Stomach (tissue), 9 donors: ENCODE measurements around the gene ELMO1. TPM values are rescaled to one million over a fixed set of nuclear protein-coding genes. Genes with fewer than 3 reads are reported as not detected.
A peak's percentile ranks its signal among the peaks of the same experiment; 100 is the strongest.

Experiments used
- DNase-seq, 2 donors: peaks; one replicate each; pipeline versions ENCODE4 v3.0.0 to v3.0.0-alpha.2; 2013 to 2019
- H3K27ac ChIP-seq, 5 donors: fragments of 200-600 bp in 4 of 5; sonication (generic) in 4 of 5; one replicate each; pipeline ENCODE4 v1.5.1; 2013 to 2019; ENCODE audit warnings: mild to moderate bottlenecking in 1 of 5, moderate library complexity in 1 of 5
- H3K27me3 ChIP-seq, 3 donors: fragments of 200-600 bp; sonication (generic); one replicate each; pipeline ENCODE4 v1.5.1; 2017 to 2019; ENCODE audit warnings: mixed run types in 1 of 3
- H3K36me3 ChIP-seq, 4 donors: fragments of 200-600 bp; sonication (generic); 1 replicate in 3 of 4; 2 replicates in 1 of 4; pipeline ENCODE4 v1.5.1; 2016 to 2019
- H3K4me1 ChIP-seq, 4 donors: fragments of 200-600 bp; sonication (generic); one replicate each; pipeline ENCODE4 v1.5.1; 2016 to 2019
- H3K4me3 ChIP-seq, 4 donors: fragments of 200-600 bp; sonication (generic) in 3 of 4; one replicate each; pipeline ENCODE4 v1.5.1; 2016 to 2019; ENCODE audit warnings: mild to moderate bottlenecking in 1 of 4
- H3K9me3 ChIP-seq, 4 donors: fragments of 200-600 bp; sonication (generic); one replicate each; pipeline ENCODE4 v1.5.1; 2016 to 2019
- CTCF ChIP-seq, 7 experiments: fragments of 450-650 bp in 4 of 7; fragments of 200-600 bp in 3 of 7; sonication (generic) in 3 of 7; IDR thresholded peaks; one replicate each; pipeline ENCODE4 v1.5.1; 2016 to 2019; ENCODE audit warnings: antibody characterized with exemption in 7 of 7, control low read depth in 2 of 7, mild to moderate bottlenecking in 1 of 7
- EP300 ChIP-seq: sonication (generic); formaldehyde crosslinking; IDR thresholded peaks from one replicate; pipeline ENCODE4 v1.6.1; 2017; ENCODE audit warnings: antibody characterized with exemption
- POLR2A ChIP-seq, 4 donors: fragments of 450-650 bp; IDR thresholded peaks; one replicate each; pipeline ENCODE4 v1.6.1; 2016; ENCODE audit warnings: antibody characterized with exemption in 4 of 4, control low read depth in 2 of 4, mild to moderate bottlenecking in 1 of 4, moderate library complexity in 1 of 4
- POLR2AphosphoS5 ChIP-seq, 3 donors: sonication (generic); formaldehyde crosslinking; IDR thresholded peaks; one replicate each; pipeline ENCODE4 v1.6.1; 2016; ENCODE audit warnings: antibody characterized with exemption in 3 of 3
- WGBS, 5 donors: extraction: QIAGEN DNeasy Blood & Tissue Kit in 3 of 5; methylation state at CpG; one replicate each; pipeline versions ENCODE4 v1.1.5 to v1.1.7; 2013 to 2018; 5-methylcytosine and 5-hydroxymethylcytosine counted together
- intact Hi-C: fragments of 100-400 bp; cut with DNase I; formaldehyde crosslinking; loops from one replicate; pipeline ENCODE4 v1.15.1; 2023; ENCODE audit warnings: low total_unique reads
- polyA plus RNA-seq, 3 donors: library from polyadenylated mRNA; stranded (reverse); fragments of 200-250 nt; gene quantifications; one replicate each; pipeline ENCODE4 v1.2.3, GENCODE V29; 2013
- total RNA-seq, 5 donors: library from RNA; depleted of rRNA; stranded (reverse); fragments of >200 nt; gene quantifications; one replicate each; pipeline versions ENCODE4 v1.1.0 to v1.2.3, GENCODE V29; 2014 to 2016
- donor health status: healthy with polysubstance abuse.
- donor health status: Bipolar disorder and iron deficiency.
- donor health status: healthy.

Gene ELMO1
- total and polyA plus RNA-seq, 8 donors: 4.1 to 117 (median 44.8) TPM

- no peak for DNase-seq
- intact Hi-C loops: no loop called here
- Histone ChIP-seq H3K4me1 (peaks cover 0 to 4% (median 0%) of the 10 kb centered on the region in 4 donors), H3K36me3 (no peaks in the 10 kb centered on the region), H3K9me3 (no peaks in the 10 kb centered on the region), H3K4me3 (no peak overlapping the region), H3K27ac (no peak overlapping the region), H3K27me3 (no peaks in the 10 kb centered on the region)
- TF ChIP-seq POLR2A (IDR thresholded peaks at IDR 0.05) (no peak), EP300 (no peak), CTCF (IDR thresholded peaks at IDR 0.05) (no peak), POLR2AphosphoS5 (IDR thresholded peaks at IDR 0.05) (no peak)
- 96 to 98% (median 97%) methylated on average over 6 of the region's 6 CpGs for WGBS, 5 donors
These were observed 217.1 kb downstream of the ELMO1 start for GRCh38 chr7:37231613-37232012.

DNA sequence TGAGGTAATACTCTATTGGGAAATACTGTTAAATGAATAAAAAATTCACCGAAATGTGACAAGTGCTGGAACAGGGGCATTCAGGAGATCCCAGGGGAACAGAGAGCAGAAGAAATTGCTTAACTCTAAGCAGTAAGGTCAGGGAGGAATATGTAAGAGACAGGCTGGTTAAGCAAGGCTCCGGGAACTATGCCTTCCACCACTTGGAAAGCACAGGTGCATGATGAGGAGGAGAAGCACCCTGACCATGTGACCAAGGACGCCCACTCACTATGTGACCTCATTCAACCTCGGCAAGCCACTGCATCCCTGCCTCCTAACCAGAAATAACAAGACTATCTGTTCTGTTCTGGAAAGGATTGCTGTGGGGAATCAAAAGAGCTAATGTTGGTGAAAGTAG, 218.4 kb downstream of the ELMO1 start:
- WGBS, 5 donors: 51 to 67% (median 62%) methylated on average over 4 of the region's 4 CpGs
- no peaks in the 10 kb centered on the region for H3K36me3 ChIP-seq

DNA sequence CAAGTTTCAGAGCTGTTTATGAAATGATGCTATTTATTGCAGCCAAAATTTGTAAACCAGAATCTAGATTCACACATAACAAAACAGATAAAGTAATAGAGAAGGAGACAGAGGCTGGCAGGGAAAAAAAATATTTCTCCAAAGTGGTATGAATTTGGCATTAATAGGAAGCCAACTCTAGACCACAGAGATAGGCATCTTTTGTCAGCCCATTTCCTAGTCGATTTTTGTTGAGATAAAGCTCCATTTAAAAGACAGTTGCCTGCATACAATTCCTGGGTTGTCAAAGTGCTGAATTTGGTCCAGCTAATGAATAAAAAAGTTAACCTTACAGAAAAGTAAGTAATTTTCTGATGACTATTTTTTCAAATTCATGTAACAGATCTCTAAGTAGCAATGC, 219.3 kb downstream of the ELMO1 start:
- H3K4me1 ChIP-seq: peaks cover 0 to 4% (median 0%) of the 10 kb centered on the region in 4 donors
- H3K27ac ChIP-seq: no peak overlapping the region
- H3K36me3 ChIP-seq: no peaks in the 10 kb centered on the region
- TF ChIP-seq POLR2AphosphoS5 (IDR thresholded peaks at IDR 0.05) (no peak), EP300 (no peak), CTCF (IDR thresholded peaks at IDR 0.05) (no peak)
- DNase-seq: no peak
- no peaks in the 10 kb centered on the region for H3K27me3 ChIP-seq
- intact Hi-C loops: no loop called here
- H3K4me3 ChIP-seq: no peak overlapping the region
- 21 to 45% (median 32%) methylated on average over 1 of the region's 1 CpG for WGBS, 5 donors
- no peaks in the 10 kb centered on the region for H3K9me3 ChIP-seq

More for the DNA sequence above, 218.4 kb downstream of the ELMO1 start:
- Histone ChIP-seq H3K27me3 (no peaks in the 10 kb centered on the region), H3K27ac (no peak overlapping the region), H3K9me3 (no peaks in the 10 kb centered on the region), H3K4me1 (peaks cover 0 to 4% (median 0%) of the 10 kb centered on the region in 4 donors), H3K4me3 (no peak overlapping the region)
- intact Hi-C loops: no loop called here
- no peak for DNase-seq
- TF ChIP-seq EP300 (no peak), POLR2AphosphoS5 (IDR thresholded peaks at IDR 0.05) (peak in 1 of 3 donors; percentile 14)

DNA sequence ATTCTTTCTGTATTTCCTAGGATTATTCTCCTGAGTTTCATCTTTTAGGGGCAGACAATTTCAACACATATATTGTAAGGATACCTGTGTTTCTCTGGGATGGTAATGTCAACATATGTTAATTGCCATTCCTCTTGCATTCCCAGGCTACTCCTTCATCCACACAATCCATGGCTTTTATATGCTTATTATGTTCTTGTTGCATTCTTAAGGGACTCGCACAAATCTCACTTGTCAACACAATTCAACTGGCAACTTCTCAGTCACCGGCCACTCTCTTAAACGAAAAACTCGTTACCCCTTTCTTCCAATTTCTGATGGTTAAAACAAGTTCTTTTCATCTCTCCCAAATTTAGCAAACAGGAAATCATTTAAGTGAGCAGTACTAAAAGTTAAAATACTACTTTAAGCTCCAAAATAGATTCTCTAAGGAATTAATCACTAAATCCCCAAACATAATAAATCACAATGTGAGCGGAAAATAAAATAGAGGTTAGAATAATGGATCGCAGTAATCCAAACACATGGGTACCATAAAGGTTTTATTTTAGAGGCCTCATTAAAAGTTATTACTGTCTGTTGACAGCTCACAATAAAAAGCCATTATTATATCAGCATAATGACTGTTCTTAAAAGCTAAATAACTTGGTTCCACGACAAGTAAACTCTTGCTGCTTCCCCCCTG, 223.2 kb downstream of the ELMO1 start:
- H3K9me3 ChIP-seq: no peaks in the 10 kb centered on the region
- no peak for TF ChIP-seq POLR2AphosphoS5 (IDR thresholded peaks at IDR 0.05)
- H3K4me3 ChIP-seq: no peak overlapping the region
- WGBS, 5 donors: 77 to 82% (median 78%) methylated on average over 7 of the region's 7 CpGs
- H3K36me3 ChIP-seq: peaks cover 0 to 15% (median 7%) of the 10 kb centered on the region in 4 donors
- no peaks in the 10 kb centered on the region for H3K27me3 ChIP-seq
- intact Hi-C loops: no loop called here
- H3K27ac ChIP-seq: no peak overlapping the region
- H3K4me1 ChIP-seq: peaks cover 0 to 4% (median 0%) of the 10 kb centered on the region in 4 donors
- no peak for DNase-seq

- TF ChIP-seq EP300 (no peak), POLR2AphosphoS5 (IDR thresholded peaks at IDR 0.05) (no peak), POLR2A (IDR thresholded peaks at IDR 0.05) (no peak), CTCF (IDR thresholded peaks at IDR 0.05) (no peak)
- Histone ChIP-seq H3K4me1 (no peaks in the 10 kb centered on the region), H3K27ac (no peak overlapping the region), H3K4me3 (no peak overlapping the region), H3K27me3 (no peaks in the 10 kb centered on the region), H3K9me3 (no peaks in the 10 kb centered on the region), H3K36me3 (peaks cover 0 to 15% (median 7%) of the 10 kb centered on the region in 4 donors)
- intact Hi-C loops: no loop called here
- WGBS, 5 donors: 84 to 92% (median 91%) methylated on average over 10 of the region's 10 CpGs
- no peak for DNase-seq
These were observed 223.9 kb downstream of the ELMO1 start for GRCh38 chr7:37224746-37225145.
